HG03135 (cell line): ENCODE data around the gene HCFC1.

ENCODE experiments used
- ATAC-seq: cut with Tn5 transposase; IDR thresholded peaks from one replicate; pipeline ENCODE4 v1.9.1; 2021; ENCODE audit warnings: mild to moderate bottlenecking, moderate library complexity; ENCODE audit not compliant: unreplicated experiment

Gene HCFC1

DNA sequence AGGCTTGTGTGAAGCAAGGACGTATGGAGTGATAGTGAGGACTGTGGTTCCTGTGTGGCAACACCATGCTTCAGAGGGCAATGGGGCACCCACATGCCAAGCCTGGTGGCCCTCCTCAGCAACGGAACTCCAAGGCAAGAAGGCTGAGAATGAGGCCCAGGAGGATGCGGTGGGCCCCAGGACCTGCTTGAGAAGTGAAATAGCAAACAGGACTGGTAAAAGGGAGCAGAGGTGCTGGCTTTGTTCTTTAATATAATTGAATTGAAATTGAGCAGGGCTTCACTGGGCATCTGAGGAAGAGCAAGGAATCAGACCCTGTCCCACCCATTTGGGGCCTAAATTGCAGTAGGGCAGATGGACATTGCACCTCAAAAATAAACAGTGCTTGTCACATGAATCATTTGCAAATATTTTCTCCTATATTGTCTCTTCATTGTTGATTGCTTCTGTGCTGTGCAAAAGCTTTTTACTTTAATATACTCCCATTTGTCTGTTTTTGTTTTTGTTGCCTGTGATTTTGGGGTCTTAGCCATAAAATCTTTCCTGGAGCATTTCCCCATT, 3.2 kb upstream of the HCFC1 start:
- ATAC-seq, result no peak

GRCh38 chrX:153974003-153974725, 2.5 kb upstream of the HCFC1 start:
- ATAC-seq, result no peak

- ATAC-seq, result no peak
Observed at GRCh38 chrX:153973127-153974002, 1.7 kb upstream of the HCFC1 start.

DNA sequence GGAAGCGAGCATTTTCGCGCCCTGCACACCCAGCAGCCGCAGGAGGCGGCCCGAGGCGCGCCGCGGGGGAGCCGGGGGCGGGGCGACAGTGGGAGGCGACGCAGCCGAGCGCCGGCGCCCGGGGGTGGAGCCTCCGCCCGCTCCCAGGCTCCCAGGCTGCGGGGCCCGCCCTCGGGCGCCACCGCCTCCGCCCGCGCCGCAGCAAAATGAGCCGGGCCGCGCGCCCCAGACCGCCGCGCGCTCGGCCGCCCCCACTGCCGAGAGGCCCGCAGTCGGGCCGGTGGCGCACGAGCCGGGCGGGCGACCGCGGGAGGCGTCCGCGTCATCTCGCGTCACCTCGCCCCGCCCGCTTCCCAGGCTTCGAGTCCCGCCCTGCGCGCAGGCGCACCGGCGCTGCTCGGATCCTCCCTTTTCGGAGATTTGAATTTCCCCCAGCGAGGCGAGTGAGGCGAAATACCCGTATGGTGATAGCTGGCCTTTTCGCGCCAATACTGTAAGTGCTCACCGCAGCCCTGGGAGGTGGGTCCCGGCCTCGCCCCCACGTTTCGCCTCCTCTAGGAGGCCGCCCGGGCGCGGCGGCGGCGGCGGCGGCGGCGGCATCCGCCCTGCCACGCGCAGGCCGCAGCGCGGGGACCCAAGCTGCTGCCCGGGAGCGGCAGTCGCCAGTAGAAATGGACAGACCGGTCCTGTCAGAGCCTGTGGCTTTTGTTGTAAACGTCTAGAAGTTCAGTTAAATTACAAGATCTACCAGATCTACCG, 929 bp upstream of the HCFC1 start, which contains the start of gene TMEM187:
Gene TMEM187 (plus strand): TSS at position 387 of the 759 bp plus-strand sequence. CDS start 9,309 bp downstream, outside the sequence.
- peak; percentile 53 for ATAC-seq

DNA sequence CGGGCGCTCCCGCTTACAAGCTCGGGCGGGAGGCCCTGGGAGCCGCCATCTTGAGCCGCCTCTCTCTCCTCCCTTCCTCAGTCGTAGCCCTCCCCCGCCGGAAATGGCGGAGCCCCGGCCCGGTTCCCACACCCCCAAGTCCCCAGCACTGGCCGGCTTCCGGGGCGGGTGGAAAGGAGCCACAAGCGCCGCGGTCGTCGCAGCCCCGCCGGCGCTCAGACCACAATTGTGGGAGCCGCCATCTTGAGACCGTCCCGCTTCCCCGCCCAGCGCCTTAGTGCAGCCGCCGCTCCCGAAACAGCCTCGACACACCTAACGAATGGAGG, 531 bp downstream of the HCFC1 start:
- peak; percentile 48 for ATAC-seq

GRCh38 chrX:153970357-153971123, 1.1 kb downstream of the HCFC1 start:
- ATAC-seq, result peak; percentile 9

- ATAC-seq, result no peak
Observed at GRCh38 chrX:153969904-153970356, 1.7 kb downstream of the HCFC1 start.

DNA sequence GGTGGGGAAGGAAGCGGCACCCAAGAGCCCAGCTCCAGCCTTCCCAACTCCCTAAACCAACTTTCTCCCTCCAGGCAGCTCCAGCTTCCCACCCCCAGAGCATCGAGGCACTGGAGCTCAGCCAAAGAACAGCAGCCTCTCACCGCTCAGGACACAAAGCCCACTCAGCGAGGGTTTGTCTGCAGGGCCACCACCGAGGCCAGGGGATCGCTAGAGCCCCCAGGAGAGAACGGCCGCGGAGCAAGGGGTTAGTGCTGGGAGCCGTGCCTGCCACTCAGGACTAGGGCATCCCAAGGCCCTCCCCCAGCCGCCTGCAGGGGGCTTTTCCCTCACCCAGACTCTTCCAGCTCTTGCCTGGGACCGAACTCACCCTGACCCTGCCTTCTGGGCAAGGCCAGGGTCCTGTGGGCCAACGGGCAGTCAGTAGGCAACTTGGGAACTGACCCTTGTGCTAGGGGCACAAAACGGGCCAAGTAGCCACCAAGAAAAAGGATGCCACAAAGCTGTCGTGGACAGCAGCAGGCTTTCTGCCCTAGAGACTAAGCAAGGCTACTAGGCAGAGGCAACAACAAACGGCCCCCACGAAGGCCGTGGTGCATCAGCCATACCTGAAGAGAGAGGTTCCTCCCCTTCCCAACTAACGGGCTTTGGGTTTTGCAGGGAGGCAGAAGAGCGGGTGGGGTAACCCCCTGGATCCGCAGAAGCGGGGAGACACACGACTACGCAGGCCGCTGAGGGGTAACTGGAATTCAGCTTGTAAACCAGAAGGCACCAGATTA, 2.3 kb downstream of the HCFC1 start:
- no peak for ATAC-seq

DNA sequence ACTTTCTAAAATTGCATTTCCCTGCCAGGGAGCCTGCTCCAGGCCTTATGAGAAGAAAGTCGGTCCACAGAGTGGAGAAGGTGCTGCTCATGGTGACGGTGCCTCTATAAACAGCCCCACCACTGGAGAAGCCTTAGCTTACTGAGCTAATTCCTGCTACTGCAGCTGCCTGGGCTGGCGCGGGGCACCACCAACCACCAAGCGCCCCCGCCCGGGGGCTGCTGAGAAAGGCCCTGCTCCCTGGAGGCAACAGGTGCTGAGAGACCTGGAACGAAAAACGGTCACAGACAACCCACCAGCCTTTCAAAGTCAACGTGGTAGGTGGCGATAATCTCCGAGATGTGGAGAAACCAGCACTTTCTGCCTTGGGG, 2.9 kb downstream of the HCFC1 start:
- ATAC-seq, result no peak

DNA sequence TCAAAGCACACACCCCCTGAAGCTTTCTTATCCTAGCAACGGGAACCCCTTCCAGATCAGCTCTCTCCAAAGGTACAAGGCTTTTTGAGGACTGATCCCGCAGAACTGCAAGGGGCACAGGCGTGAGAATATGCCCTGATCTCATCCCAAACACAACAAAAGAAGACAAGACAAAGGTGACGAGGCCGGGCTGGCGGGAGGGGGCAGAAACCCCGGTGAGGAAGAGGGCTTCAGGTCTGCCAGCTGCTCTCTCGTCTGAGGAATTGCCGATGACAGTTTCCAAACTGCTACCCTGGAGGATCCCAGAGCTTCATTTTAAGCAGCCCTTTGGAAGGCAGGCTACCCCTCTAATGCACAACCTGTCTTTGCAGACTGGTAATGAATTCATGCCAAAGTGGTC, 3.4 kb downstream of the HCFC1 start:
- no peak for ATAC-seq

DNA sequence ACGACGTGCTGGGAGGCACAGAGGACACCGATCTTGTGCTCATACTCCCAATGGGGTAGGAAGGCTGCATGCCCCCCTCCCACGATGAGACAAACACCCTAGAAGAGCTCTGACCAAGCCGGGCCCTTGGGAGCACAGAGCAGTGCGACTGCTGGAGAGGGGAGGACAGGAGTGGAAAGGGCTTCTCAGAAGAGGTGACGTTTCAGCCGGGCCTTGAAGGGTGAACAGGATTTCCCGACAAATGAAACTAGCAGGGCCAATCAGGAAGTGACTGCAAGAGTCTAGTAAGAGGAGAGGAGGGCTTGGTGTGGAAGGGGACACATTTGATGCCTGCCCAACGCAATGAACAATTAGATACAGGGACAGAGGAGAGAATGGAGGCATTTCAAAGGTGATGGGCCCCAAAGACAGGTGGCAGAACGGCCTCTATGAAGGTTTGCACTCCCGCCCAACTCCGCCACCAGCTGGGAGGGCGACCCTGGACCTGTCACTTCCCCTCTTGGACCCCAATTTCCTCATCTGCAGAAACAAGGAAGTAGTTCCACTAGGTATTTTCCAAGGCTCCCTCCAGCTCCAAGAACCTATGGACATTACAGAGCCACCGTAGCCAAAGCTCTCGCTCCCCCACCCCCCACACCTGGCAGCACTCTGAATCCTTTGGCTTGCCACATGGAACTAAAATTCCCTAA, 3.9 kb downstream of the HCFC1 start:
- no peak for ATAC-seq

GRCh38 chrX:153966841-153967535, 4.6 kb downstream of the HCFC1 start:
- no peak for ATAC-seq

GRCh38 chrX:153966283-153966688, 5.3 kb downstream of the HCFC1 start:
- no peak for ATAC-seq

GRCh38 chrX:153965406-153965805, 6.2 kb downstream of the HCFC1 start:
- ATAC-seq, result no peak

GRCh38 chrX:153964105-153964504, 7.5 kb downstream of the HCFC1 start:
- ATAC-seq, result no peak

DNA sequence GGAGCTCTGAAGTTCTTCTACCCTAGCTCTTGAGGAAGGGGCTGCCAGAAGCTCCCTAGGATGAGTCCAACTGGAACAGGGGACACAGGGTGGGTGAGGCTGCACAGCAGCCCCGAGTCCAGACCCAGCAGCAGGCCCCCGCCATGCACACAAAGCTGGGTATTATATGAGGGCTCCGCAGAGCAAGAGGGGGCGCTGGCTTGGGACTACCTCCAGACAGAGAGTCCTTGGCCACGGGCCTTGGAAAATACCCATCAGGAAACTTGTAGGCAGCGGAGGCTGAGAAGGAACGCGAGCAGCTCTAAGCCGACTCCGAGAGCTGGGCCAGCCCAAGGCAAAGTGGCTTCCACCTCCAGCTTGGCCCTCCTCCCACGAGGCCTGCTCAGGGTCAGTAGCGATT, 8.1 kb downstream of the HCFC1 start:
- no peak for ATAC-seq

DNA sequence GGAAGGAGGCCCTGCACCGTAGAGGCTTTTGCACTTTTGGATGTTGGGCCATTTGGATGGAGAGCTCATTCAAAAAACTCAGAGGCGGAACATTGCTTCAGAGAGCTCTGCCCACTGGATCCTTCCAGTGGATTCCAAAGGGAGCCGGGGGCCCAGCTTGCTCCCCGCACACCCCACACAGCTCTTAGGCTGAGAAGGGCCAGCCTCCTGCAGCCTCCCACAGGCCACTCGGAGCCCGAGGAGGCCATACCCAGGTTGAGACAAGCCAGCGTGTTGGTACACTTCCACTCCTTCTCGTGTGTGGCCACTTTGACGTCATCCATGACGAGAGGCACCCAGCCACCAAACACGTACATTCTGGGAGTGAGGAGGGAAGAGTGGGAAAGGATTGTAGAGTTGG, 10.3 kb downstream of the HCFC1 start:
- ATAC-seq, result no peak

DNA sequence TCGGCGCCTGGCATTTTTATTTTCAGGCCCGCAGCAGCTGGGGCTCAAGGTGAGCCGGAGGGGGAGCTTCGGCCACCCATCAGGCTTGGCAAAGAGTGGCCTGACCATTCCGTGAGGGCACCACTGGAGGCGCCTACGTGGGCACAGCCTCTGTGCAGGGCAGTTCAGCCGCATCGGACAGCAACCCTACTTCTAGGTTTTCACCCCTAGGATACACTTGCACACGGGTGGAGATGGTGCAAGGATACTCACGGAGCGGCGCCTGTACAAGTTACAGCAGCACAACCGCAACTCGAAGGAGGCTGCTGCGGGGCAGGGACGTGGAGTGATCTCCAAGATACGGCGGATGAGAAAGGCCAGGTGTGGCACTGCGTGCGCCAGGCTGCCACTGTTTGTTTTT, 10.8 kb downstream of the HCFC1 start:
- no peak for ATAC-seq
